ENCODE results near the gene KDM4D. TPM values are rescaled to one million over a fixed set of nuclear protein-coding genes. Genes with fewer than 3 reads are reported as not detected.

The KDM4D gene
- total and polyA plus RNA-seq, 9 of the 15 experiments (the other 6 are each of a cell fraction or from before 2014, with no cell fraction given), result 0.34 to 1.1 (median 0.50) TPM

GRCh38 chr11:94973099-94973968, at the start of gene KDM4D, which contains the start of gene CWC15 (continued):
- peak; percentile 43; the same call in 1 of the 2 replicates for TF ChIP-seq FOXM1 (IDR thresholded peaks at IDR 0.05; ENCODE audit: low read depth)
- TF ChIP-seq FOXM1 (CRISPR knock-in tag; IDR thresholded peaks at IDR 0.05; ENCODE audit: low read depth), result peak; percentile 50; the same call in 1 of the 2 replicates
- TF ChIP-seq PHF8 (IDR thresholded peaks at IDR 0.05; ENCODE audit: borderline replicate concordance, low read length), result peak; percentile 95
- TF ChIP-seq GABPB2 (CRISPR knock-in tag; conservative IDR thresholded peaks at IDR 0.05), result no peak
- TF ChIP-seq ZNF124 (CRISPR knock-in tag; IDR thresholded peaks at IDR 0.05), result no peak
- TF ChIP-seq ZNF133 (CRISPR knock-in tag; IDR thresholded peaks at IDR 0.05), result no peak
- no peak for TF ChIP-seq BCLAF1 (IDR thresholded peaks at IDR 0.05; ENCODE audit: borderline replicate concordance in 1 of 2, control insufficient read depth in 1 of 2, low read depth in 2 of 2, low read length in 1 of 2)
- no peak for TF ChIP-seq BCL6 (CRISPR knock-in tag; IDR thresholded peaks at IDR 0.05)
- no peak for TF ChIP-seq SMARCA4 (IDR thresholded peaks at IDR 0.05)
- TF ChIP-seq, protein P1, sequence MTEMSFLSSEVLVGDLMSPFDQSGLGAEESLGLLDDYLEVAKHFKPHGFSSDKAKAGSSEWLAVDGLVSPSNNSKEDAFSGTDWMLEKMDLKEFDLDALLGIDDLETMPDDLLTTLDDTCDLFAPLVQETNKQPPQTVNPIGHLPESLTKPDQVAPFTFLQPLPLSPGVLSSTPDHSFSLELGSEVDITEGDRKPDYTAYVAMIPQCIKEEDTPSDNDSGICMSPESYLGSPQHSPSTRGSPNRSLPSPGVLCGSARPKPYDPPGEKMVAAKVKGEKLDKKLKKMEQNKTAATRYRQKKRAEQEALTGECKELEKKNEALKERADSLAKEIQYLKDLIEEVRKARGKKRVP (CRISPR knock-in tag; IDR thresholded peaks at IDR 0.05), result no peak
- TF ChIP-seq ZNF398 (CRISPR knock-in tag; IDR thresholded peaks at IDR 0.05), result no peak
- TF ChIP-seq, protein P2, sequence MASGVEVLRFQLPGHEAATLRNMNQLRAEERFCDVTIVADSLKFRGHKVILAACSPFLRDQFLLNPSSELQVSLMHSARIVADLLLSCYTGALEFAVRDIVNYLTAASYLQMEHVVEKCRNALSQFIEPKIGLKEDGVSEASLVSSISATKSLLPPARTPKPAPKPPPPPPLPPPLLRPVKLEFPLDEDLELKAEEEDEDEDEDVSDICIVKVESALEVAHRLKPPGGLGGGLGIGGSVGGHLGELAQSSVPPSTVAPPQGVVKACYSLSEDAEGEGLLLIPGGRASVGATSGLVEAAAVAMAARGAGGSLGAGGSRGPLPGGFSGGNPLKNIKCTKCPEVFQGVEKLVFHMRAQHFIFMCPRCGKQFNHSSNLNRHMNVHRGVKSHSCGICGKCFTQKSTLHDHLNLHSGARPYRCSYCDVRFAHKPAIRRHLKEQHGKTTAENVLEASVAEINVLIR (CRISPR knock-in tag; IDR thresholded peaks at IDR 0.05), result 0 out of 2 replicates have a peak, but pooled peaks have one; percentile 30
- TF ChIP-seq LARP7 (IDR thresholded peaks at IDR 0.05), result no peak
- no peak for TF ChIP-seq CHD4 (IDR thresholded peaks at IDR 0.05; ENCODE audit: insufficient read depth, insufficient replicate concordance, low read depth, low read length, poor library complexity, severe bottlenecking)
- TF ChIP-seq ZNF699 (CRISPR knock-in tag; IDR thresholded peaks at IDR 0.05; ENCODE audit: insufficient replicate concordance), result no peak
- no peak for TF ChIP-seq NFE2L1 (tag; IDR thresholded peaks at IDR 0.05; ENCODE audit: borderline replicate concordance, low read depth)
- no peak for TF ChIP-seq TEAD1 (CRISPR knock-in tag; IDR thresholded peaks at IDR 0.05)
- no peak for TF ChIP-seq ZNF589 (CRISPR knock-in tag; IDR thresholded peaks at IDR 0.05; ENCODE audit: low read depth)
- no peak for TF ChIP-seq ZNF785 (CRISPR knock-in tag; IDR thresholded peaks at IDR 0.05)
- no peak for TF ChIP-seq ZFPM2 (CRISPR knock-in tag; IDR thresholded peaks at IDR 0.05)

All from K562 (cell line).